ENCODE results near the gene SAE1.

DNA sequence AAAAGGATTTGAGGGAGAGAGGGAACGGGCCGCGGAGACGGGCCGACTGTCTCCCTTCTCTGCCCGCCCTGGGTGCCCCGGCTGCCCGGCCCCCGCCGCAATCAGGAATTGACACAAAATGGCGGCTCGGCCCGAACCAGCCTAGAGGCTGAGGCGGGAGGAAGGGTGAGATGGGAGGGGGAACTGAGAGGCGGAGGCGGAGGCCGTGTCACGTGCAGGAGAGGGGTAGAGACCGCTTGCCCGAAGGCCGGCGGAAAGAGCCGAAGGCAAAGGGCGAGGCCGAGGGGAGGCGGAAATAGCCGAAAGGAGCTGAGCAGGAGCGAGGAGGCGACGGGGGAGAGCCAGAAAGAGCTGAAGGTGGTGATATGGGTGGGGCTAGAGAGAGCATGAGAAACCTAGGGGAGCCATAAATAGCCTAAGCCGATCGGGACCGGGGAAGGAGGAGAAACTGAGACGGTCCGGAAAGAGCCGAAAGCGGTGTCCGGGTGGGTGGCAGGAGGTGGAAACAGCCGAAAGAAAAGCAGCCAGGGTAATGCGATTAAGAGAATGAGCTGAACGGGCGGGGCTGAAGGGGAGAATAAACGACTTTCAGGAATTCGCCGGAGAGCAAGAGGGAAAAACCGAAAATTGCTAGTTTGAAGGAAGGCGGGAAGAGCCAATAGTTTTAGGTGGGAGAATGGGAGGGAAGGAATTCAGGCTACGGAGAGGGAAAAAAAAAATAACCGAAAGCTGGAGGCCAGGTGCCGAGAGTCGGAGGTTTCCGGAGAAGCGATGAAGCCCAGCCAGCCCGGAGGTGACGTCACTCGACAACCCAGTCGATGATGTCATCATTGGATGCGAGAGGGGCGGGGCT, 17.4 kb upstream of the SAE1 start, which contains the start of gene ZC3H4:
- TF ChIP-seq, protein P1, sequence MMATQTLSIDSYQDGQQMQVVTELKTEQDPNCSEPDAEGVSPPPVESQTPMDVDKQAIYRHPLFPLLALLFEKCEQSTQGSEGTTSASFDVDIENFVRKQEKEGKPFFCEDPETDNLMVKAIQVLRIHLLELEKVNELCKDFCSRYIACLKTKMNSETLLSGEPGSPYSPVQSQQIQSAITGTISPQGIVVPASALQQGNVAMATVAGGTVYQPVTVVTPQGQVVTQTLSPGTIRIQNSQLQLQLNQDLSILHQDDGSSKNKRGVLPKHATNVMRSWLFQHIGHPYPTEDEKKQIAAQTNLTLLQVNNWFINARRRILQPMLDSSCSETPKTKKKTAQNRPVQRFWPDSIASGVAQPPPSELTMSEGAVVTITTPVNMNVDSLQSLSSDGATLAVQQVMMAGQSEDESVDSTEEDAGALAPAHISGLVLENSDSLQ (IDR thresholded peaks at IDR 0.05), result peak; percentile 61; the same call in 1 of the 2 replicates
- TF ChIP-seq SP1 (IDR thresholded peaks at IDR 0.05) (no peak), ARNT (IDR thresholded peaks at IDR 0.05) (no peak), LEF1 (IDR thresholded peaks at IDR 0.05; ENCODE audit: borderline replicate concordance) (no peak), TARDBP (IDR thresholded peaks at IDR 0.05) (no peak), HDGF (IDR thresholded peaks at IDR 0.05; ENCODE audit: borderline replicate concordance) (no peak), ZNF384 (IDR thresholded peaks at IDR 0.05) (no peak), BHLHE40 (IDR thresholded peaks at IDR 0.05; ENCODE audit: borderline replicate concordance) (no peak), FOXM1 (IDR thresholded peaks at IDR 0.05; ENCODE audit: borderline replicate concordance) (no peak), FOXA1 (IDR thresholded peaks at IDR 0.05) (no peak), NFRKB (IDR thresholded peaks at IDR 0.05) (peak; percentile 88; the same call in 1 of the 2 replicates), ELF4 (IDR thresholded peaks at IDR 0.05) (no peak)
